Muscle layer of colon (tissue), 2 donors: ENCODE measurements around the gene NTNG2.

Source experiments
- H3K27ac ChIP-seq: one replicate; pipeline ENCODE4 v1.7.0; 2013; ENCODE audit warnings: low read depth, mild to moderate bottlenecking, low read length, moderate library complexity
- H3K27me3 ChIP-seq, 2 donors: one replicate each; pipeline ENCODE4 v1.7.0; 2013; ENCODE audit warnings: low read length in 2 of 2, mild to moderate bottlenecking in 2 of 2; ENCODE audit not compliant: insufficient read depth in 2 of 2, control insufficient read depth in 1 of 2
- H3K36me3 ChIP-seq: one replicate; pipeline ENCODE4 v1.7.0; 2013; ENCODE audit warnings: mild to moderate bottlenecking, low read length; ENCODE audit not compliant: insufficient read depth
- H3K4me1 ChIP-seq: one replicate; pipeline ENCODE4 v1.7.0; 2013; ENCODE audit warnings: mild to moderate bottlenecking, low read length; ENCODE audit not compliant: insufficient read depth
- H3K4me3 ChIP-seq, 2 donors: one replicate each; pipeline ENCODE4 v1.7.0; 2013; ENCODE audit warnings: low read length in 2 of 2, low read depth in 1 of 2, mild to moderate bottlenecking in 1 of 2, moderate library complexity in 1 of 2
- H3K9ac ChIP-seq: one replicate; pipeline ENCODE4 v1.7.0; 2013; ENCODE audit warnings: low read length
- H3K9me3 ChIP-seq: one replicate; pipeline ENCODE4 v1.7.0; 2013; ENCODE audit warnings: mild to moderate bottlenecking, low read length
- donor health status: abdominal sarcoma.
- donor health status: Adenocarcinoma of cecum.

NTNG2 gene

DNA sequence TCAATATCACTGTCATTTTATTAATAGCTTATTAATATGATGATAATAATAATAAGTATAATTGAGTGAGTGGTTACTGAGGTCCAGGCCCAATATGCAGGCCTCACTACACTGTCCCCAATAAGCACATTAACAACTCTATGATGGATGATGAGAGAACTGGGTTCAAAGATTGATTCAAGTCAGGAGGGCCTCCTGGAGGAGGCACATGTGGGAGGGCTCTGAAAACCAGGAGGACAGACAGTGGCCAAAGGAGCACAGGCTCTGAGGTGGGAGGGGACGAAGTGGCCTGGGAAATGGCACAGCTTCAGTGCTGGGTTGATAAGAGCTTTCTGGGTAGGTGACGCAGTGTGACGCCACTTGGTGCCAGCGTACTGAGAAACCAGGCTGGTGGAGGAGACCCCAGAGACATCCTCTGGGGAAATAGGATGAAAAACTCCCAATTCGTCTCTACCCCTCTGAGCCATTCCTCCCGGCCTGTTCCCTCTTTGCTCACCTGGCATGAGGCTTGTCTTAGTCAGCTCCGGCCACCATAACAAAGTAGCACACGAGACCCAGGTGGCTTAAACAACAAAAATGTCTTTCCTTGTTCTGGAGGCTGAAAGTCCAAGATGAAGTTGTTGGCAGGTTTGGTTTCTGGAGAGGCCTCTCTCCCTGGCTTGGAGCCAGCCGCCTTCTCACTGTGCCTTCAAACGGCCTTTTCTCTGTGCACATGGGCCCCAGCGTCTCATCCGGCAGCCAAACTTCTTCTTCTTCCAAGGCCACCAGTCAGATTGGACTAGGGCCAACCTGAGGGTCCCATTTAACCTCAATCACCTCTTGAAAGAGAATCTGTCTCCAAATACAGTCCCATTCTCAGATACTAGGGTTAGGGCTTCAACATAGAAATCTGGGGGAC is 31.6 kb downstream of the NTNG2 start:
- Histone ChIP-seq H3K4me3 (no peak overlapping the region), H3K9me3 (no peaks in the 10 kb centered on the region), H3K36me3 (no peaks in the 10 kb centered on the region), H3K4me1 (no peaks in the 10 kb centered on the region), H3K27me3 (no peaks in the 10 kb centered on the region), H3K27ac (no peak overlapping the region), H3K9ac (no peak overlapping the region)

DNA sequence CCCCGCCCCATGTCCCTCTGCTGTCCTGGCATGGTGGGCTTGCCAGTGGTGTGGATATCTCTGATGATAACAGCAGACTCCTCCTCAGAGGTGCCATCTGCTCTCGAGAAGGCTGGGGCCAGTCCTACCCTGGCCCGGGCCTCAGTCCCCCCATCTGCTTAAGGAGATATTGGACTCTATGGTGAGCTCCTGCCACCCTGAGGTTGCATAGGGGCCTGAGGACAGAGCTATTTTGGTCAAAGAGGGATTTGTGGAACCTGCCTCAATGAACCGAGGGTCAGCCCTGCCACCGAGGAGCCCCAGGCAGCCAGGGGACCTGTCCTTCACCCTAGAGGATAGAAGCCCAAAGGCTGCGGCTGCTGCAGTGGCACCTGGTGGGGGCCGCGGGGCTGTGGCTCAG is 32.6 kb downstream of the NTNG2 start:
- H3K9ac ChIP-seq, result no peak overlapping the region
- H3K36me3 ChIP-seq, result no peaks in the 10 kb centered on the region
- H3K27ac ChIP-seq, result no peak overlapping the region
- H3K4me3 ChIP-seq, result no peak overlapping the region
- no peaks in the 10 kb centered on the region for H3K27me3 ChIP-seq
- H3K4me1 ChIP-seq, result no peaks in the 10 kb centered on the region
- no peaks in the 10 kb centered on the region for H3K9me3 ChIP-seq

DNA sequence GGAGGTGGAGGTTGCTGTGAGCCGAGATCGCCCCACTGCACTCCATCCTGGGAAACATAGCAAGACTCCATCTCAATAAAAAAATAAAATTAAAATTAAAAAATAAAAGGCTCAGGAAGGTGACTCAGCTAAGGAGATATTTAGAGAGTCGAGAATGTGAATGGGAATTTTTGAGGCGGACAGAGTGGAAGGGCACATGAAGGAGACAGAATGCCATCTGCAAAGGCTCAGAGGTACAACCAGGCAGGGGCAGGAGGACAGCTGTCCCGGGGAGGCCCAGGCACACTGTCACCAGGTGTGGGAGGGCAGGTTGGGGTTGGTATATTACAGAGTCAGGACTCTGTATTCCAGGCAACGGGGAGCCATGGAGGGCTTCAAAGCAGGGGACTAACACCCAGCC is 35.5 kb downstream of the NTNG2 start:
- Histone ChIP-seq H3K4me1 (no peaks in the 10 kb centered on the region), H3K9me3 (no peaks in the 10 kb centered on the region), H3K27me3 (peaks cover 0 to 6% of the 10 kb centered on the region in 2 donors), H3K27ac (no peak overlapping the region), H3K4me3 (no peak overlapping the region), H3K9ac (no peak overlapping the region), H3K36me3 (no peaks in the 10 kb centered on the region)

DNA sequence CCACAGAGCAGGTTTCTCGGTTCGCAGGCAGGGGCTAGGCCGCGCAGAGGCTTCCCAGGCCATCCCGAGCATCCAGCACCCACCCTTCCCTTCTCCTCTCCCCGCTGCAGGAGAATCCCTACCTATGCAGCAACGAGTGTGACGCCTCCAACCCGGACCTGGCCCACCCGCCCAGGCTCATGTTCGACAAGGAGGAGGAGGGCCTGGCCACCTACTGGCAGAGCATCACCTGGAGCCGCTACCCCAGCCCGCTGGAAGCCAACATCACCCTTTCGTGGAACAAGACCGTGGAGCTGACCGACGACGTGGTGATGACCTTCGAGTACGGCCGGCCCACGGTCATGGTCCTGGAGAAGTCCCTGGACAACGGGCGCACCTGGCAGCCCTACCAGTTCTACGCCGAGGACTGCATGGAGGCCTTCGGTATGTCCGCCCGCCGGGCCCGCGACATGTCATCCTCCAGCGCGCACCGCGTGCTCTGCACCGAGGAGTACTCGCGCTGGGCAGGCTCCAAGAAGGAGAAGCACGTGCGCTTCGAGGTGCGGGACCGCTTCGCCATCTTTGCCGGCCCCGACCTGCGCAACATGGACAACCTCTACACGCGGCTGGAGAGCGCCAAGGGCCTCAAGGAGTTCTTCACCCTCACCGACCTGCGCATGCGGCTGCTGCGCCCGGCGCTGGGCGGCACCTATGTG is 36.1 kb downstream of the NTNG2 start:
- H3K36me3 ChIP-seq, result no peaks in the 10 kb centered on the region
- H3K4me3 ChIP-seq, result no peak overlapping the region
- H3K27me3 ChIP-seq, result peaks cover 0 to 6% of the 10 kb centered on the region in 2 donors

DNA sequence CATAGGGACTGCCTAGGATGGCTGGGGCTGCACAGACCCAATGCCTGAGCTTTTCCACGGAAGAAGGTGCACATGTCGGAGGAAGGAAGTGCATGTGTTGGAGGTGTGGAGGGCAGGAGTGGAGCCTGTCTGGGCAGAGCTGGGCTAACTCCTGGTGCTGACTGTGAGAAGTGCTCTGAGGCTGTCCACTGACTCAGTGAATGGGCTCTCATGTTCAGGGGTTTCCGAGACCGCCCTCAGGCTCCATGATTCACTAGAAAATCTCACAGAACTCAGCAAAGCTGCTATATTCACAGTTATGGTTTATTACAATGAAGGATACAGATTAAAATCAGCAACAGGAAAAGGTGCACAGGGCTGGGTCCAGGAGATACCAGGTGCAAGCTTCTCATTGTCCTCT is 37.2 kb downstream of the NTNG2 start:
- Histone ChIP-seq H3K27ac (no peak overlapping the region), H3K4me3 (no peak overlapping the region), H3K36me3 (no peaks in the 10 kb centered on the region), H3K9me3 (no peaks in the 10 kb centered on the region), H3K27me3 (peaks cover 0 to 6% of the 10 kb centered on the region in 2 donors), H3K9ac (no peak overlapping the region), H3K4me1 (no peaks in the 10 kb centered on the region)

More for the DNA sequence above, 36.1 kb downstream of the NTNG2 start:
- H3K27ac ChIP-seq, result no peak overlapping the region
- H3K9ac ChIP-seq, result no peak overlapping the region
- H3K9me3 ChIP-seq, result no peaks in the 10 kb centered on the region
- H3K4me1 ChIP-seq, result no peaks in the 10 kb centered on the region

DNA sequence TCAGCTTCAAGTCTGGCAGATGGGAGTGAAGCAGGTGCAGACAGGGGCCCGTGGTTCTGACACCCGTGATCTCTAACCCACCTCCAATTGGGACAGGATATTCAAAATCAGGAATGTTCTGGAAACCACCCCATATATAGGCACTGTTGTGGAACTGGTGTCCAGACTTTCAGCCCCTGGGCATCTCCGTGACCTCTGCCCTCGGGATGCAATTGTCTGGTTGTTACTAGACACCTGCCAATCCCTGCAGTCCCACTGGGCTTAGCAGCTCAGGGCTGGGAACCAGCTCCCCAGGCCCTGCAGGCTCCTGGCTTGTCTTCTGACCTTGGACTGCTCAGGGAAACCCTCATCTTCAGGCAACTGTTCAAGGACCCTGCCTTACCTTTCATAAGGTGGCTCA is 38.8 kb downstream of the NTNG2 start:
- no peak overlapping the region for H3K9ac ChIP-seq
- H3K4me3 ChIP-seq, result no peak overlapping the region
- H3K4me1 ChIP-seq, result no peaks in the 10 kb centered on the region
- H3K9me3 ChIP-seq, result no peaks in the 10 kb centered on the region
- H3K36me3 ChIP-seq, result no peaks in the 10 kb centered on the region
- no peak overlapping the region for H3K27ac ChIP-seq
- peaks cover 0 to 6% of the 10 kb centered on the region in 2 donors for H3K27me3 ChIP-seq

DNA sequence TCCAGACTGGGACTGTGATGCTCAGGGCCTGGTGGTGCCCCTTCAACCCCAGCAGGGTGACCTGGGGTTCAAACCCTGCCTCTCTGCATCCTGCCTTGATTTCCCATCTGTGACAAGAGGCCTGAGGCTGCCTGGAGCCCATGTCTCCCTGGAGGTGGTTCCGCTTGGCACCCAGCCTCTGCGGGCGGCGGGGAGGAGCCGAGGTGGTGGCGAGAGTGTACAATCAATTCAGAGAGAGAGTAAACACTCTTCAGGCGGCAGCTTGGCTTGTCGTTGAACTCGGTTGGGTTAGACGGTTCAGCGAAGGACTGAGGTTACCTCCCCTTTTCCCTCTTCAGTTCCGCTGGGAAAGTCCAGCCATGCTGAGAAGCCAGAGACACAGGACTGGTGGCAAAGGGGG is 39.3 kb downstream of the NTNG2 start:
- Histone ChIP-seq H3K4me1 (no peaks in the 10 kb centered on the region), H3K36me3 (no peaks in the 10 kb centered on the region), H3K9me3 (no peaks in the 10 kb centered on the region), H3K27ac (no peak overlapping the region), H3K9ac (no peak overlapping the region), H3K27me3 (peaks cover 0 to 6% of the 10 kb centered on the region in 2 donors), H3K4me3 (no peak overlapping the region)

DNA sequence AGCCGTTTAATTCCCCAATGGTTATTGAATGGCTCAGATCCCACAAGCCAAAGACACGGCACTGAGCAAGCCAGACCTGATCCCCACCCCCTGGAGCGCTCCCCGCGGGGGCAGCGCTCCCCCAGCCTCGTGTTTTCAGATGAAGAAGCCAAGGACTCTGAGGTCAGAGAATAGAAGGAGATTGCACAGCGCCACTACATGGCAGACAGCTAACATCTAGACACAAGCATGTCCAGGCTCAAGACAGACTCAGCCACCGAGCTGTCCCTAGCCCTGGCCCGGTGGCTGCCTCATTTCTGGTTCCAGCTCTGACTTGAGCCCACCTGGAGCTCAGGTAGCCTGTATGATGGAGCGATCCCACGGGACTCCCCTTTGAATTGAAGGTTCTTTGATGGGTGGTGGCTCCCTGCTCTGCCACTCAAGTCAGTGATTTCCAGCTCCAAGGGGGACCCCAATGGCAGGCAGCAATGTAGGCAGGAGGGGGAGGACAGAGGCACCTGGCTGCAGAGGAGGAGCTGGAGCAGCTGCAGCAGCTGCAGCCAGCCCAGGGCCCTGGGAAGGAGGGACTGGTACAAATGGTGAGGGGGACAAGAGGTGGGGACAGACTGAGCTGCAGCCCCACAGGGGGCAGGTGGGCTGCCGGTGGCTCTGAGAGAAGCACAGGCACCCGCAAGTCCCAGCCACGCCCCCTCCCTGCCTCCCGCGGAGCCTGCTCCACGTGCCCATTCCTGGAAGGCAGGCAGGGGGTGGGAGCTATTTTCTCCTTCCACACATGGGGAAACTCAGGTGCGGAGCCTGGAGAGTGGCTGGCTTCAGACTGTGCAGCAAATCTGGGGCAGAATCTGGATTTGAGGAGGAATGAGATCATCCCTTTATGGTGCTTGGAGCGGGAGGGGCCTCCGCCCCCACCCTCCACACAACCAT is 40.2 kb downstream of the NTNG2 start:
- peaks cover 0 to 6% of the 10 kb centered on the region in 2 donors for H3K27me3 ChIP-seq
- no peak overlapping the region for H3K9ac ChIP-seq

DNA sequence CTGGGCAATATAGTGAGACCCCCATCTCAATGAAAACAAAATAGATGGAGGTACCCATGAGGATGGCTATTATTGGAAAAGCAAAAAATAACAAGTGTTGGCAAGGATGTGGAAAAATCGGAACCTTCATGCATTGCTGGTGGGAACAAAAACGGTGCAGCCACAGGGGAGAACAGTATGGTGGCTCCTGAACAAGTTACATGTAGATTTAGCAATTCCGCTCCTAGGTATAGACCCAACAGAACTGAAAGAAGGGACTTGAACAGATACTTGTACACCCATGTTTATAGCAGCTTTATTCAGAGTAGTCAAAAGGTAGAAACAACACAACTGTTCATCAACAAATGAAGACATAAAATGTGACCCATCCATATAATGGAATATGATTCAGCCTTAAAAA is 43.0 kb downstream of the NTNG2 start:
- H3K9me3 ChIP-seq, result no peaks in the 10 kb centered on the region
- no peak overlapping the region for H3K27ac ChIP-seq
- H3K9ac ChIP-seq, result no peak overlapping the region
- no peaks in the 10 kb centered on the region for H3K36me3 ChIP-seq
- no peak overlapping the region for H3K4me3 ChIP-seq
- H3K27me3 ChIP-seq, result peaks cover 0 to 6% of the 10 kb centered on the region in 2 donors
- H3K4me1 ChIP-seq, result no peaks in the 10 kb centered on the region

More for the DNA sequence above, 40.2 kb downstream of the NTNG2 start:
- no peak overlapping the region for H3K27ac ChIP-seq
- no peak overlapping the region for H3K4me3 ChIP-seq
- no peaks in the 10 kb centered on the region for H3K9me3 ChIP-seq
- H3K36me3 ChIP-seq, result no peaks in the 10 kb centered on the region
- no peaks in the 10 kb centered on the region for H3K4me1 ChIP-seq

DNA sequence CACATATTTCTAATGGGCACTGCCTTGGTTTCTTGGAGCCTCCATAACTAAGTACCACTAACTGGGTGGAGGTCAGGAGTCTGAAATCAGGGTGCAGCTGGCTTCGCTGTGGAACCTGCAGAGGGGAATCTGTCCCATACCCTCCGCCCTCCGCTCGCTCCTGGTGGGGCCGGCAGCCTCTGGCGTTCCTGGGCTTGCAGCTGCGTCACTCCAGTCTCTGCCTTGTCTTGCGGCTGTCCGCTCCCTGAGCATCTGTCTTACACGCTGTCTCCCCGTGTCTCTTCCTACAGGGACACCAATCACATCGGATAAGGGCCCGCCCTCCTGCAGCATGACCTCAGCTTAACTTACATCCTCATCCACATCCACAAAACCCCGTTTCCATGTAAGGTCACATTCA is 45.4 kb downstream of the NTNG2 start:
- no peaks in the 10 kb centered on the region for H3K4me1 ChIP-seq
- H3K4me3 ChIP-seq, result no peak overlapping the region
- H3K36me3 ChIP-seq, result no peaks in the 10 kb centered on the region
- H3K27me3 ChIP-seq, result peaks cover 0 to under 1% of the 10 kb centered on the region in 2 donors
- no peak overlapping the region for H3K9ac ChIP-seq
- no peak overlapping the region for H3K27ac ChIP-seq
- H3K9me3 ChIP-seq, result no peaks in the 10 kb centered on the region
